WERI-Rb-1 (cell line): ENCODE measurements around the gene KCNMA1.

Experiments used
- DNase-seq: peaks from one replicate; pipeline ENCODE4 v3.0.0-alpha.2; 2020
- H3K27ac ChIP-seq: fragments of 250-450 bp; sonication (Bioruptor Pico); 2 replicates; pipeline ENCODE4 v1.5.1; 2020; ENCODE audit warnings: mild to moderate bottlenecking, moderate library complexity
- H3K27me3 ChIP-seq: fragments of 250-450 bp; sonication (Bioruptor Pico); 2 replicates; pipeline ENCODE4 v1.5.1; 2021; ENCODE audit warnings: mild to moderate bottlenecking, low read depth, moderate library complexity; ENCODE audit not compliant: insufficient read depth, severe bottlenecking
- H3K36me3 ChIP-seq: fragments of 250-450 bp; sonication (Bioruptor Pico); 2 replicates; pipeline ENCODE4 v1.5.1; 2020; ENCODE audit warnings: mild to moderate bottlenecking, moderate library complexity
- H3K4me3 ChIP-seq: 2 replicates; pipeline ENCODE4 v1.5.1; 2011; ENCODE audit warnings: low read depth, mild to moderate bottlenecking, control low read depth, low read length
- H3K9me3 ChIP-seq: fragments of 250-450 bp; sonication (Bioruptor Pico); 2 replicates; pipeline ENCODE4 v1.5.1; 2021; ENCODE audit warnings: mild to moderate bottlenecking, moderate library complexity; ENCODE audit not compliant: severe bottlenecking
- CTCF ChIP-seq: IDR thresholded peaks from 2 replicates; pipeline ENCODE4 v1.5.1; 2011; ENCODE audit warnings: low read depth, mild to moderate bottlenecking, control low read depth, inconsistent platforms, low read length

Gene KCNMA1

GRCh38 chr10:77313066-77313750 lies 324.4 kb downstream of the KCNMA1 start:
- DNase-seq = peak; percentile 74

GRCh38 chr10:77311186-77311585 lies 326.4 kb downstream of the KCNMA1 start:
- Histone ChIP-seq H3K9me3 (no peaks in the 10 kb centered on the region), H3K4me3 (no peak overlapping the region), H3K27me3 (no peaks in the 10 kb centered on the region), H3K36me3 (no peaks in the 10 kb centered on the region), H3K27ac (no peak overlapping the region)
- no peak for TF ChIP-seq CTCF
- no peak for DNase-seq

More at GRCh38 chr10:77313066-77313750, 324.4 kb downstream of the KCNMA1 start:
- peak overlapping the region; percentile 9 for H3K4me3 ChIP-seq
- H3K27me3 ChIP-seq = no peaks in the 10 kb centered on the region
- peak overlapping the region; percentile 35 for H3K27ac ChIP-seq
- H3K36me3 ChIP-seq = no peaks in the 10 kb centered on the region
- no peak for TF ChIP-seq CTCF
- H3K9me3 ChIP-seq = no peaks in the 10 kb centered on the region

GRCh38 chr10:77310288-77310840 lies 327.2 kb downstream of the KCNMA1 start:
- TF ChIP-seq CTCF = no peak
- peaks cover 2% of the 10 kb centered on the region for H3K9me3 ChIP-seq
- no peaks in the 10 kb centered on the region for H3K27me3 ChIP-seq
- no peak overlapping the region for H3K4me3 ChIP-seq
- no peaks in the 10 kb centered on the region for H3K36me3 ChIP-seq
- no peak overlapping the region for H3K27ac ChIP-seq
- no peak for DNase-seq

GRCh38 chr10:77309509-77309908 lies 328.1 kb downstream of the KCNMA1 start:
- H3K36me3 ChIP-seq = no peaks in the 10 kb centered on the region
- no peak overlapping the region for H3K27ac ChIP-seq
- DNase-seq = no peak
- H3K4me3 ChIP-seq = no peak overlapping the region
- peaks cover 2% of the 10 kb centered on the region for H3K9me3 ChIP-seq
- H3K27me3 ChIP-seq = no peaks in the 10 kb centered on the region
- no peak for TF ChIP-seq CTCF

- Histone ChIP-seq H3K36me3 (no peaks in the 10 kb centered on the region), H3K27ac (no peak overlapping the region), H3K4me3 (no peak overlapping the region), H3K27me3 (no peaks in the 10 kb centered on the region), H3K9me3 (peaks cover 2% of the 10 kb centered on the region)
- TF ChIP-seq CTCF = no peak
- no peak for DNase-seq
Measured at GRCh38 chr10:77309092-77309491, 328.5 kb downstream of the KCNMA1 start.
